Psoas muscle (tissue), 8 donors: ENCODE data around the gene GTF2A2. TPM values are rescaled to one million over a fixed set of nuclear protein-coding genes. Genes with fewer than 3 reads are reported as not detected.

ENCODE experiments used
- ATAC-seq, 4 donors: fragments of 200-7000 bp; cut with Tn5 transposase; one replicate each; pipeline ENCODE4 v1.9.1; 2020; ENCODE audit warnings: moderate library complexity in 3 of 4, mild to moderate bottlenecking in 2 of 4
- DNase-seq, 2 donors: peaks; one replicate each; pipeline ENCODE4 v3.0.0-alpha.2; 2020
- H3K27ac ChIP-seq: fragments of 200-600 bp; one replicate; pipeline ENCODE4 v1.8.0; 2022
- H3K27me3 ChIP-seq, 3 donors: fragments of 200-600 bp in 1 of 3; one replicate each; pipeline versions ENCODE4 v1.6.1 to v1.8.0; 2013 to 2022; ENCODE audit warnings: low read length in 2 of 3, mild to moderate bottlenecking in 2 of 3, moderate library complexity in 1 of 3; ENCODE audit not compliant: insufficient read depth in 3 of 3
- H3K36me3 ChIP-seq, 2 donors: fragments of 200-600 bp in 1 of 2; one replicate each; pipeline versions ENCODE4 v1.6.1 to v1.8.0; 2013 to 2022; ENCODE audit warnings: low read depth in 1 of 2, mild to moderate bottlenecking in 1 of 2, moderate library complexity in 1 of 2; ENCODE audit not compliant: insufficient read depth in 1 of 2
- H3K4me1 ChIP-seq: fragments of 200-600 bp; one replicate; pipeline ENCODE4 v1.8.0; 2022
- H3K4me3 ChIP-seq: fragments of 200-600 bp; one replicate; pipeline ENCODE4 v1.8.0; 2022; ENCODE audit warnings: mild to moderate bottlenecking
- H3K9me3 ChIP-seq: fragments of 200-600 bp; one replicate; pipeline ENCODE4 v1.8.0; 2022
- WGBS, 3 donors: extraction: QIAGEN DNeasy Blood & Tissue Kit; methylation state at CpG; one replicate each; pipeline versions ENCODE4 v1.1.6 to v1.1.7; 2013; 5-methylcytosine and 5-hydroxymethylcytosine counted together
- intact Hi-C, 2 donors: fragments of 100-400 bp; cut with DNase I; formaldehyde crosslinking; loops; one replicate each; pipeline versions ENCODE4 v1.11.0 to v1.14.2; 2022
- polyA plus RNA-seq, 3 donors: library from polyadenylated mRNA; stranded (reverse); fragments of 200-250 nt; gene quantifications; one replicate each; pipeline ENCODE4 v1.2.3, GENCODE V29; 2013
- total RNA-seq, 4 donors: library from RNA; stranded (reverse); fragmentation: NEBNext Ultra II Directional in 2 of 4; extraction: Animal tissue kit (Norgen Biotek cat#: 25700) in 2 of 4; gene quantifications; one replicate each; pipeline versions ENCODE4 v1.2.1 to v1.2.4, GENCODE V29; 2021 to 2023
- TF ChIP-seq, protein P1 (sequence below): fragments of 200-600 bp; IDR thresholded peaks from one replicate; pipeline ENCODE4 v1.8.0; 2022; ENCODE audit warnings: antibody characterized with exemption
- donor health status: healthy with polysubstance abuse.
- donor health status: DM: no; HTN: no; CAD: no; lungs with moderate emphysema.
- donor health status: Bipolar disorder and iron deficiency.
- donor health status: healthy.
- donor health status: DM: yes; HTN: yes; CAD: no.
- donor health status: DM: no; HTN: no; CAD: no.
- donor health status: DM: no; HTN: no; CAD: no.
- donor health status: DM: yes; HTN: yes; CAD: no.

GTF2A2 gene
- total and polyA plus RNA-seq, 7 donors = 84.1 to 229 (median 113) TPM

DNA sequence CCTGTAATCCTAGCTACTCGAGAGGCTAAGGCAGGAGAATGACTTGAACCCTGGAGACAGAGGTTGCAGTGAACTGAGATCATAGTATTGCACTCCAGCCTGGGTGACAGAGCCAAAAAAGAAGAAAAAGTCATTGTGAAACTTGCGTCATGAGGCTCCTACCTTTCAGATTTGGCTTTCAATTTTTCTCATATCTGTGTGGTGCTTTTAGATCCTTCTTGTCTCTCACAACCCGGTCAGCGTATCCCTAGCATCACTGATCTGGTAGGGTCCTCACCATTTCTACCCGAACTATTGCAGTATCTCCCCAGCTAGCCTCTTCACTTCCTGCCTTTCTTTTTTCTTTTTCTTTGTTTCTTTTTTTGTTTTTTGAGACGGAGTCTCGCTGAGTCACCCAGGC, 67.3 kb downstream of the GTF2A2 start:
- DNase-seq (no peak), ATAC-seq (no peak)
- intact Hi-C loops = no loop called here
- Histone ChIP-seq H3K4me1 (no peaks in the 10 kb centered on the region), H3K36me3 (no peaks in the 10 kb centered on the region), H3K27me3 (no peaks in the 10 kb centered on the region), H3K27ac (no peak overlapping the region), H3K9me3 (no peaks in the 10 kb centered on the region), H3K4me3 (no peak overlapping the region)
- WGBS, 3 donors = 78 to 86% (median 85%) methylated on average over 7 of the region's 7 CpGs
- TF ChIP-seq, protein P1, sequence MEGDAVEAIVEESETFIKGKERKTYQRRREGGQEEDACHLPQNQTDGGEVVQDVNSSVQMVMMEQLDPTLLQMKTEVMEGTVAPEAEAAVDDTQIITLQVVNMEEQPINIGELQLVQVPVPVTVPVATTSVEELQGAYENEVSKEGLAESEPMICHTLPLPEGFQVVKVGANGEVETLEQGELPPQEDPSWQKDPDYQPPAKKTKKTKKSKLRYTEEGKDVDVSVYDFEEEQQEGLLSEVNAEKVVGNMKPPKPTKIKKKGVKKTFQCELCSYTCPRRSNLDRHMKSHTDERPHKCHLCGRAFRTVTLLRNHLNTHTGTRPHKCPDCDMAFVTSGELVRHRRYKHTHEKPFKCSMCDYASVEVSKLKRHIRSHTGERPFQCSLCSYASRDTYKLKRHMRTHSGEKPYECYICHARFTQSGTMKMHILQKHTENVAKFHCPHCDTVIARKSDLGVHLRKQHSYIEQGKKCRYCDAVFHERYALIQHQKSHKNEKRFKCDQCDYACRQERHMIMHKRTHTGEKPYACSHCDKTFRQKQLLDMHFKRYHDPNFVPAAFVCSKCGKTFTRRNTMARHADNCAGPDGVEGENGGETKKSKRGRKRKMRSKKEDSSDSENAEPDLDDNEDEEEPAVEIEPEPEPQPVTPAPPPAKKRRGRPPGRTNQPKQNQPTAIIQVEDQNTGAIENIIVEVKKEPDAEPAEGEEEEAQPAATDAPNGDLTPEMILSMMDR = no peak

Other genes with a start within 250 kb of the GTF2A2 start
- 1 to 10 TPM in 1 of 4 donors, under 1 TPM in 3; 0.32 to 1.2 (median 0.35) TPM for gene FAM81A, start 219.3 kb downstream of the GTF2A2 start, total RNA-seq
- 1 to 10 TPM in 1 of 3 donors, under 1 TPM in 2; 0.55 to 1.4 (median 0.60) TPM for gene FAM81A, start 219.3 kb downstream of the GTF2A2 start, polyA plus RNA-seq
- under 1 TPM in 1 of 4 donors, not detected in 3; 0.53 TPM for gene GCNT3, start 45.7 kb downstream of the GTF2A2 start, total RNA-seq
- under 1 TPM in 2 of 3 donors, not detected in 1; 0.01 to 0.08 TPM for gene GCNT3, start 45.7 kb downstream of the GTF2A2 start, polyA plus RNA-seq
- gene BNIP2, start 31.8 kb upstream of the GTF2A2 start, total RNA-seq = 10 to 100 TPM; 46.7 to 79.0 (median 73.8) TPM
- gene BNIP2, start 31.8 kb upstream of the GTF2A2 start, polyA plus RNA-seq = 100 to 1,000 TPM in 1 of 3 donors, 10 to 100 TPM in 2; 39.0 to 100 (median 45.6) TPM